GM21723 (cell line): ENCODE results near the gene DLD.
"Not testable (repeated sequence)": the region's sequence is repeated elsewhere in the genome, so short reads cannot be mapped to it uniquely, and the experiment has no call there.

Source experiments
- ATAC-seq: cut with Tn5 transposase; IDR thresholded peaks from one replicate; pipeline ENCODE4 v1.9.1; 2021; ENCODE audit warnings: mild to moderate bottlenecking, moderate library complexity; ENCODE audit not compliant: unreplicated experiment

Gene DLD, protein sequence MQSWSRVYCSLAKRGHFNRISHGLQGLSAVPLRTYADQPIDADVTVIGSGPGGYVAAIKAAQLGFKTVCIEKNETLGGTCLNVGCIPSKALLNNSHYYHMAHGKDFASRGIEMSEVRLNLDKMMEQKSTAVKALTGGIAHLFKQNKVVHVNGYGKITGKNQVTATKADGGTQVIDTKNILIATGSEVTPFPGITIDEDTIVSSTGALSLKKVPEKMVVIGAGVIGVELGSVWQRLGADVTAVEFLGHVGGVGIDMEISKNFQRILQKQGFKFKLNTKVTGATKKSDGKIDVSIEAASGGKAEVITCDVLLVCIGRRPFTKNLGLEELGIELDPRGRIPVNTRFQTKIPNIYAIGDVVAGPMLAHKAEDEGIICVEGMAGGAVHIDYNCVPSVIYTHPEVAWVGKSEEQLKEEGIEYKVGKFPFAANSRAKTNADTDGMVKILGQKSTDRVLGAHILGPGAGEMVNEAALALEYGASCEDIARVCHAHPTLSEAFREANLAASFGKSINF

DNA sequence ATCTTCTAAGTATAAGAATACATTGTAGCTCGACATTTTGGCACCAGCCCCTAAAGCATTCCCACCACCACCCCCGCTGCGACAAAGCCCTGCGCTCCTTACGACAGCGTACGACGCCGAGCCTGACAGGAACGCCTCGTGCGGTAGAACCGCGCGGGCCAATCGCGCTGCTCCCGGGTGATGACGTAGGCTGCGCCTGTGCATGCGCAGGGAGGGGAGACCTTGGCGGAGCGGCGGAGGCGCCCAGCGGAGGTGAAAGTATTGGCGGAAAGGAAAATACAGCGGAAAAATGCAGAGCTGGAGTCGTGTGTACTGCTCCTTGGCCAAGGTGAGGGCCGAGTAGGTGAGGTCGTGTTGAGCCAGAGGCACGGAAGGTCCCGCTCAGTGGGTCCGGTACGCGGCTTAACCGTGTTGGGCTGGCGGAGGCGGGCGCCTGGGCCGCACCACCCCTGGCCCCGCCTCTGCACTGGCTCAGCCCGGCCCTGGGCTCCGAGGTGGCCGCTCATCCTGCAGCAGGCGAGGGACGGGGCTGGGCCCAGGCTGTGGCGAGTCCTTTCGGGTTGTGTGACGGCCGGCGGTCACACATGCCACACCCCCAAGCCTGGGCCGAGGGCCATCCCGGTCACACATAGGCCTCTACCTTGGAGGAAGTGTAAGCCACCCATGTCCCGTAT lies at the start of gene DLD:
DLD (plus strand) TSS at position 222 of the 674 bp plus-strand sequence; CDS start at position 290, 68 bp downstream.
- ATAC-seq, result peak; percentile 99

DNA sequence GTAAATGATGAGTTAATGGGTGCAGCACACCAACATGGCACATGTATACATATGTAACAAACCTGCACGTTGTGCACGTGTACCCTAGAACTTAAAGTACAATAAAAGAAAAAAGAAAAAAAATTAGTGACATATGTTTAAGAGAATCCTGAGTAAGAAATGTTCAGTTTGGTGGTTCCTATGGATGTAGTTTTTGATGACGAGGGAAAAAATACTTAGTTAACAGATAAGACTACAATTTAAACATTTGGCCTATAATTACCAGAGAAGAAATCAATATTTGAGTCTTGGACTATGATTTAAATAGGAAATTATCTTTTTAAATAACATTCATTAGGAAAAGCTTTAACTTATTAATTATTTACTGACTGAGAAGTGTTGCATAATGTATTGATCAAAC lies 48.8 kb upstream of the DLD start:
- no peak for ATAC-seq

DNA sequence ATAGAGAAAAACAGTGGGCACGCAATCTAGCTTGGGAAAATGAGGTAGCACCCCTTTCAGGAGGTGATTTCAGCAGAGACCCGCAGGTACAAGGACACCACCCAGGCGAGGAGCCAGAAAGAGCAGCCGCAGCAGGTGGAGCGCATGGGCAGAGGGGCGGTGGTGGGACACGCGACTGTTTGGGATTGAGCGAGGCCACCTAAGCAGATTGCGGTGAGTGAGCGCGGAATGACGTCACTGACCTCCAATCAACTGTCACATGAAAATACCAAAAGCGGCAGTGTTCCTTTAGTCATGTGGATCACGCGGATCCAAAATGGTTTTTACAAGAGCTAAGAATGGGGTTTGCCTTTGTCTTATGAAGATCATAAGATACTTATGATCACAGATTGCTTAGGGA lies 47.8 kb upstream of the DLD start:
- ATAC-seq, result no peak

DNA sequence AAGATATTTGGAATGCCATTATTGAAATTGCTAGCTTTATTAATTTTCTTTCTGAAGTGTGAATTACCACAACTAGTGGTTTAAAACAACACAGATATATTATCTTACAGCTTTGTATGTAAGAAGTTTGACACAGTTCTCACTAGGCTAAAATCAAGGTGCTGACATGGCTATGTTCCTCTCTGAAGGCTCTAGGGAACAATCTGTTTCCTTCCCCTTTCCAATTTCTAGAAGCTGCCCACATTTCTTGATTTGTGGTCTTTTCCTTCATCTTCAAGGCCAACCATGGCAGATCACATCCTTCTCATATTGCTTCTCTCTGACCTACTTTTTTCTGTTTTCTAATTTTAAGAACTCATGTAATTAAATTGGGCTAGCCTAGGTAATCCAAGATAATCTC lies 44.7 kb upstream of the DLD start:
- ATAC-seq, result no peak

DNA sequence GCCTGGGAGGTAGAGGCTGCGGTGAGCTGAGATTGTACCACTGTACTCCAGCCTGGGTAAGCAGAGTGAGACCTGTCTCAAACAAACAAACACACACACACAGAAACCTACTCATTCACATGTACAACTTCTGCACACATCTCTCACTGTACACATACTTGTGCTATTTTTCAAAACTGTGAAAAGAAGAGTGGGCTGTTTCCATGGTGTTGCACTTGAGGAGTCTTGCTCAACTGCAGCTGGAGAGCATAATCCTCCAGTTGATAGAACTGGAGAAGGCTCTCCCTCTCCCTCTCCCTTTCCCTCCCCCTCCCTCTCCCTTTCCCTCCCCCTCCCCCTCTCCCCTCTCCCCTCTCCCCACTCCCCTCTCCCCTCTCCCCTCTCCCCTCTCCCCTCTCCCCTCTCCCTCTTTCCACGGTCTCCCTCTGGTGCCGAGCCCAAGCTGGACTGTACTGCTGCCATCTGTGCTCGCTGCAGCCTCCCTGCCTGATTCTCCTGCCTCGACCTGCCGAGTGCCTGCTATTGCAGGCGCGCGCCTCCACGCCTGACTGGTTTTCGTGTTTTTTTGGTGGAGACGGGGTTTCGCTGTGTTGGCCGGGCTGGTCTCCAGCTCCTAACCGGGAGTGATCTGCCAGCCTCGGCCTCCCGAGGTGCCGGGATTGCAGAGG lies 43.7 kb upstream of the DLD start:
- no peak for ATAC-seq

DNA sequence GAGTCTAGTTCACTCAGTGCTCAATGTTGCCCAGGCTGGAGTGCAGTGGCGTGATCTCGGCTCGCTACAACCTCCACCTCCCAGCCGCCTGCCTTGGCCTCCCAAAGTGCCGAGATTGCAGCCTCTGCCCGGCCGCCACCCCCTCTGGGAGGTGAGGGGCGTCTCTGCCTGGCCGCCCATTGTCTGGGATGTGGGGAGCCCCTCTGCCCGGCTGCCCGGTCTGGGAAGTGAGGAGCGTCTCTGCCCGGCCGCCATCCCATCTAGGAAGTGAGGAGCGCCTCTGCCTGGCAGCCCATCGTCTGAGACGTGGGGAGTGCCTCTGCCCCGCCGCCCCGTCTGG lies 43.2 kb upstream of the DLD start:
- not testable (repeated sequence) for ATAC-seq

DNA sequence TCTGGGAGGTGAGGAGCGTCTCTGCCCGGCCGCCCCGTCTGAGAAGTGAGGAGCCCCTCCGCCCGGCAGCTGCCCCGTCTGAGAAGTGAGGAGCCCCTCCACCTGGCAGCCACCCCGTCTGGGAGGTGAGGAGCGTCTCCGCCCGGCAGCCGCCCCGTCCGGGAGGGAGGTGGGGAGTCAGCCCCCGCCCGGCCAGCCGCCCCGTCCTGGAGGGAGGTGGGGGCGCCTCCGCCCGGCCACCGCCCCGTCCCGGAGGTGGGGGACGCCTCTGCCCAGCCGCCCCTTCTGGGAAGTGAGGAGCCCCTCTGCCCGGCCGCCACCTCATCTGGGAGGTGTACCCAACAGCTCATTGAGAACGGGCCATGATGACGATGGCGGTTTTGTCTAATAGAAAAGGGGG lies 42.8 kb upstream of the DLD start:
- not testable (repeated sequence) for ATAC-seq

DNA sequence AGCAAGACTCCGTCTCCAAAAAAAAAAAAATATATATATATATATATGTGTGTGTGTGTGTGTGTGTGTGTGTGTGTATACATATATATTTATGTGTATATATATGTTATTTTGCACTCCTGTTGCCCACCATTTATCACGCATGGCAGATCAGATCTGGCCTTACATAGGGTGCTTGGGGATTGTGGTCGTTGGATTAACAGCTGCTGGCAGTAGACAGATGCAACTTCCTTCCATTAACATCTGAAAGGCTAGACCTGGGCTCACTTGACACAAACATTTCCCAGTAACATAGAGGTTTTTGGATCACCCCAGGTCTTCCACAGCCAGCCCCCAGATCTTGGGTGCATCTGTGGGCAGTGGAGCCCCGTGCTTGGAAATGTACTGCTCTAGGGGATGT lies 40.8 kb upstream of the DLD start:
- no peak for ATAC-seq

DNA sequence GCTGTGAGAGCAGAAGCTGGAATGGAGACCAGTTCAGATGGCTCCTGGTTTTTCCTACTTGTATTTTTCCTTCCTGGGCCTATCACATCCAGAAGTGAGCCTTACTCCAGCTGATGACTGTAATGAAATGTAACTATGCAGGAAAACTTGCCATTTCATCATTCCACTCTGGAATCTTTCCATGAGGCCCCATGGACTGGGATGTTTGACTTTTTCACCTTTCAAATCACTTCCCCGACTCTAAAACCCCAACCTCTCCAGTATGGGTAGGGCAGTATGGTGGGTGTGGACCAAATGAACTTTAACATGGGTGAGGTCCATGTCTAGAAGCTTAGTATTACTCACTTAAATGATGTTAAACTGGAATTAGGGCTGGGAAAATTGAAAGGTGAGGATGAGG lies 40.3 kb upstream of the DLD start:
- ATAC-seq, result no peak

DNA sequence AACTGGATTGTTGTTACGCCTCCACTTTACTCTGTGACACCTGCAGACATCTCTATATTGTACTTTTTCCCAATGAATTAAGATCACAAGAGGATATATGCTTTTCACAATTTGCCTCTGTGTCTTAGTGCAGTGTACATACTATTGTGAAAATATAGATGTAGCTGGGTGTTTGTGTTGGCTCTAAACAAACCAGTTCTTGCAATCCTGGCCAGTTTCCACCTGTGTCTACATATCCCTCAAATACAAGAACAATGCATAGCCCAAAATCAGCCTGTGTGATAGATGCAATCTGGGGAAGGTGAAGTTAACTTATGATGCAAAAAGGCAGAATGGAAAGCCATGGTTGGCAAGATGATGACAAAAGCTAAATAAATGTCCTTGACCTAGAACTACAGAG lies 36.5 kb upstream of the DLD start:
- ATAC-seq, result no peak

DNA sequence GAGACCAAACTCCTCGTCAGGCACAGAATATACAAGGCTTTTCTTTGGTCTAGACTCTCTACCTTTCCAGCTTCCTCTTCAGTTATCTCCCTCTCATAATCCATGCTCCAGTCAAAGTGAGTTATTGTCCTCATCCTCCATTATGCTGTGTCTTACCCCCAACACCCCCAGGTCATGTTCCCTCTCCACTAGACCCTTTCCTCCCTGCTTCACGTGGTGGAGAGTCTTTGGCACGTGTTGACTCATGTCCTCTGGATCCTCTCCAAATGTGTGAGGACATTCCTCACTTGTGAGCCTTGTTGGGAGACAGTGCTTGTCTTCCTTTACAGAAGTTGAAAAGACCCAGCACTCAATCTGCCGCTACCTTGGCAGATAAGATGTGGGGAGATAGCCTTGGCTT lies 36.0 kb upstream of the DLD start:
- no peak for ATAC-seq

DNA sequence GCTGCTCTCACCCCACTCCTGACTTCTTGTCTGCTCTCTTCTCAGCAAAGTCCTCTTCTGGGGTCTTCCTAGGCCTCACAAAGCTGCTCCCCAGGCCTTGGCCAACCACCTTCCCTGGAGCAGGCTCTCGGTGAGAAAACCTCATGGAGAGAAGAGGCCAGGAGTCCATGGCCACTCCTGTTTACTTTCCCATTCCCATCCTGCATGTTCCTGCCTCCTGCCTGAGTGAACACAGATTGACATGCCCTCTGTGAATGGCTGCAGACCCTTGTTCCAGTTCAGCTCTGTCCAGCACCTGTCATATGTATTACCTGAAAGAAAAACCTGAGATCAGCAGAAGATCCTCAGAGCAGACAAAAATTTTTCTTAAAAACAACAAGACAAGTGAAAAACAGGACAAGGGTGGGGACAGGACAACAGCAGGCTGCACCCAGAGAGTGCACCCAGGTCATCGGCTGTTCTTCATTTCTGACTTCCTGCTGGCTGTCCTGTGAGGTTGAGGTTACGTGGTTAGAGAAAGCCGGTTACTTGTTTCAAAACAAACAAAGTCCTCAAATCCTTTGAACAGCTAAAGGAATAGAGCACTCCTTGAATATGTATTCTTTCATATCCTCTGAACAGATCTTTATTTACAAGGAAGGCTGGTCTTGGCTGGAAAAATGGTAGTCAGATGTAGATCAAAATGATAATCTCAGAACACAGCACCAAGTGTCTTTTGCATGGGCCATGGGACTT lies 34.0 kb upstream of the DLD start:
- peak; percentile 72 for ATAC-seq

DNA sequence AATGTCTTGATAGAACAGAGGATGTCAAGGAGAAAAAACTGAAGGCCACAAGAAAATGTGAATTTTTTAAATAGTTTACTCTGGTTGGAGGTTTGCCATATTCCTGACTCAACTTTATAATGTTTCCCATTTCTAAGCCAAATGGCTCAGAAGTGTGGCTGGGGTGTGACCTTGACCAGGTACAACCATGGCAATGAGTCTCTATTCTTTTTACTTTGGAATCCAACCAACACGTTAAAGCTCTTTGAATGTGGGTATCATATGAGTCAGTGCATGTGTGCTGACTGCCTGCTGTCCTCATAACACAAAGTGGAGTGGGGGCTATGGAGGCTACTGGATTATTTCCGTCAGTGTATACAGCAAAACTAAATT lies 33.5 kb upstream of the DLD start:
- ATAC-seq, result no peak

DNA sequence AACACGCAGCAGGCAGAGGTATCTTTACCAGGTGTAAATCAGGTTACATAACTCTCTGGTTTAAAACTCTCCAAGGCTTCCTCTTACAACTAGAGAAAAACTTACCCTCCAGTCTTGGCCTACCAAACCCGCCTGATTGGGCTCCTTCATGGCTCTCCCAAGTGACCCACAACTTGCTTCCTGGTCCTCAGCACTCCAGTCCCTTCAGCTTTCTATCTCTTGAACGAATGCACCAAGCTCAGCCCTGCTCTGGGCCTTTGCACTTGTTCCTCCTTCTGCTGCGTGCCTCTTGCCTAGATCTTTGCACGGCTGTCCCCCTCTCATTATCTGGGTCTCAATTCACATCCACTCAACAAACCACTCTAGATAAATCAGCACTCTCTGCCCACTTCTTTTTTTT lies 32.7 kb upstream of the DLD start:
- no peak for ATAC-seq

DNA sequence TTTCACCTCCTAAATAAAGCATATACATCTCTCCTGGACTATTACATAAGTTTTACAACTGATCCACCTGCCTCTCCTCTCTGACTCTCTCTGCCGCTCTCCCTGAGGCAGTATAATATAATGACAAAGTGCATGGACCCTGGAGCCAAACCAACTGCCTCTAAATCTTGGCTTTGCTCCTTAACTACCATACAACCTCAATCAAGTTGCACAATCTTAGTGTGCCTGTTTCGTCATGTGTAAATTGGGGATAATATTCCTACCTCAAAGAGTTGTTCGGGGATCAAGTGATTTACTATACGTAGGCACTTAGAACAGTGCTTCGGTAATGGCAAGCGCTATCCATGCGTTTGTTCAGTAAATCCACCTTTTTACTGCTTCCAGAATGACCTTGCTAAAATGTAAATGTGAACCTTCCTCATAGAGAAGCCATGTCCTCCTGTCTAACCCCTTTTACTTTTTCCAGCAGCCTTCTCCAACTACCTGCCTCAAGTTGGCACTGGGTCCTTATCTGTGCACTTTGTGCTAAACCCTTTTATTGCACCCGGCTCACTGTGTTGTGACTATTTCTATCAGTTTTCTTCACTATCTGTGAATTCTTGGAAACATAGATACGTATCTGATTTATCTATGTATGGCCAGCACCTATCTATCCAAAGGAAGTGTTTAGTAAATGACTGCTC lies 30.6 kb upstream of the DLD start:
- no peak for ATAC-seq

DNA sequence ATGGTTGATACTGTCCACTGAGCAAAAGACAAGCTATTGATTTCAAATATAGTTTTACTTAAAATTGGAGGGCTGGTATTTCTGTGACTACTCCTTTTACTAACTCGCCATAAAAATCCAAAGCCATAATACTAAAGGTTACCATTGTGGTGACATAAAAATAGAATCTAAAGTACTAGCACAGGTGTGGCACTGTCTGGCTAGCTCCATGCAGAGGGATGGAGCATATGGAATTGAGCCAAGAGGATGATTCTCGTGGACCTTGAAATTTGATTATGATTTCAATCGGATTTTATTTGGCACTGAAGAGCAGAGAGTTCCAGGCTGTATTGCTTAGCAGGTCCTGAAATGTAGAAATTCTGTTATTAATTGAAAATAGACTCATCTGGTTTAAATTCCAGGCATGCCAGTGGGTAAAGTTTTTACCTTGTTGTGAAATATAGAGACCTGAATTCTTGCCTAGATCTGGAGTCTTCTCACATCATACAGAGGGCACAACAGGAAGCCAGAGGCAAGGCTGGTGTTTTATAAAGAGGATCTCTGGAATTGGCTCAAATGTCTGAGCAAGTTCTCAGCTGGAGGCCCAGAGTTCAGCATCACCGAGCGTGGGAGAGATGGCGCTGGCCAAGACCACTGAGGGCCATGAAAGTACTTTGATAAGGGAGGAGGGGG lies 29.9 kb upstream of the DLD start:
- ATAC-seq, result no peak

DNA sequence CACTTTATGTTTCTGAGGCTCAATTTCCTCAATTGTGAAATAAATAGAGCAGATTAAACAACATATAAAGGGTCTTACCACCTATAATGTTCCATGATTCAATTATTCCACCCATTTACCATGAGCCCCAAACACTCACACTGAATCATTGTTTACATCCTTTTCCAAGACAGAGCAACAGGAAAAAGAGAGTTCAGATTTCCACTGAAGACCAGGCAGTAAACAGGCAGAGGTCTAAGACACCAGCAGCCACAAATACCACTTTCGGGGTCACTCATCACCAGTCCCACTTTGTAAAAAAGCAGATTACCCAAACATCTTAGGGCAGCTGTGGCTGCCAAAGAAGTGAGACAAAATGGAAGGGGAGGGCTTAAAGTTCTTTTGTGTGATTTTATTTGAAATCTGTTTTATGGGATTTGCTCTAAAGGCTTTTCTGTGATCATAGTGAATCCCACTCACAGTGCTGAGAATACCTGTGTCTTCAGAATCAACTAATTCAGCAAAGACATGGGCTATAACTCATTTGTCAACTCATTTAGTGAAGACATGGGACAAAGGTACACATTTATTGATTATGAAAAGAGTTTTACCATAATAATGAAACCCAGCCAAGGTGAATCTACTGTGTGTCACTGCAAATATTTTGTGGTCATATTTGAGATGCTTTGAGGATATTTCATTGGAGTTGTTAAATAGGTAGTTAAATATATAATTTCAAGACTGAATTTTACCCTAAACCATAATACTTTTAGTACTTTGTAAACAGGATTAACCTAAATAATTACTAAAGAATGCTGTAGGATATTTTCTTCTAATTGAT lies 24.8 kb upstream of the DLD start:
- ATAC-seq, result no peak

DNA sequence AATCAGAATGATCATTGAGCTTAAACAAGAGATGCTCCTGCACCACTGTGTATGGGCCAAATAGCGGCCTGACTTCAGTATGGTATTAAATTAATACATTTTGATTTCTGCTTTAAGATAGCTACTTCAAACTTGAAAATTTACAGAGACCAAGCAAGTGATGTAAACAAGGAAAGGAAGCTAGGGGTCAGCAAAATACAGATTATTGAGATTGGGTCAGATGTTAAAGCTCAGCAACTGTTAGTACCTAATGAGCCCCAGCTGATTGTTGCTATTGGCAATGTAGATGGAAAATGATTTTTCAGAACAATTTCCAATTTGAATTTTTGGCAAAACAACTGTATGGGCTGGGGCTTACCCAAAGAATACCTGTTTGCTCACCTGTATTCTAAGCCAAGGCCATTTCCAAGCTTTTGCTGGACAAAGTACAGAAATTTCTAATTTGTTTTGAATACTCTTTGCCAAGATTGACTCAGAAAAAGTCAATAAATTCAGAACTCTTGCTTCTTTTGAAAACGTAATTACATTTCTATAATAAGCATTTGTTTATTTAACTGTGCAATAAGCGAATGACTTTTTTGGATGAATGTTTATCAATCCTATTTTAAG lies 23.0 kb upstream of the DLD start:
- no peak for ATAC-seq

DNA sequence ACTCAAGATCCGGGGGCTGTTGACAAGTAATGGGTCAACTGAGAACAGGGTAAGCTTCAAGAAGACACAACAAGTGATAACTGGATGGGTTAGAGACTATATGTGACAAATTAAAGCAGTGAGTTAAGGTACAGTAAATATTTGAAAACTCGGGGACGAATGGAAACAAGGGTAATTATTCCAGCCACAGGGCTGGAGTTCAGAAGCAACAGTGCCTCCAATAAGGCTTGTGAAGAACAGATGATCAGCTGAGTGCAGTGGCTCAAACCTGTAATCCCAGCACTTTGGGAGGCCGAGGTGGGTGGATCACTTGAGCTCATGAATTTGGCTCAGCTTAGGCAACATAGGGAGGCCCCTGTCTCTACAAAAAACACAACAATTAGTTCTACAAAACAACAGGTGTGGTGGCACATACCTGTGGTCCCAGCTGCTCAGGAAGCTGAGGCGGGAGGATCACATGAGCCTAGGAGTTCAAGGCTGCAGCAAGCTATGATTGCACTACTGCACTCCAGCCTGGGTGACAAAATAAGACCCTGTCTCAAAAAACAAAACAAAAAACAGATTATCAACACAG lies 20.5 kb upstream of the DLD start:
- ATAC-seq, result no peak
